GM13976 (cell line): ENCODE data around the gene MYO7B.
"Not testable (repeated sequence)": the region's sequence is repeated elsewhere in the genome, so short reads cannot be mapped to it uniquely, and the experiment has no call there.

Experiments used
- DNase-seq: peaks from one replicate; pipeline ENCODE4 v3.0.0; 2012; ENCODE audit warnings: low spot score
- CTCF ChIP-seq: IDR thresholded peaks from 2 replicates; pipeline ENCODE4 v1.5.1; 2012; ENCODE audit warnings: borderline replicate concordance, mild to moderate bottlenecking; ENCODE audit not compliant: insufficient read depth; ENCODE audit errors: extremely low read depth, missing control alignments, control extremely low read depth
- in situ Hi-C: fragments of 300-500 bp; cut with MboI; formaldehyde crosslinking; loops from one replicate; pipeline ENCODE4 v1.12.0; 2022; ENCODE audit warnings: low sequenced_read_pairs, mixed read lengths, inconsistent platforms; ENCODE audit not compliant: unreplicated experiment

The MYO7B gene

GRCh38 chr2:127536707-127537541 is 1.4 kb downstream of the MYO7B start:
- in situ Hi-C loops = no loop called here
- DNase-seq = no peak
- TF ChIP-seq CTCF = no peak

- in situ Hi-C loops = no loop called here
- DNase-seq = no peak
- no peak for TF ChIP-seq CTCF
Observed at GRCh38 chr2:127537644-127538043, 2.2 kb downstream of the MYO7B start.

- TF ChIP-seq CTCF = no peak
- no peak for DNase-seq
- in situ Hi-C loops = no loop called here
Observed at GRCh38 chr2:127541809-127542208, 6.3 kb downstream of the MYO7B start.

GRCh38 chr2:127542231-127542630 is 6.7 kb downstream of the MYO7B start:
- DNase-seq = no peak
- in situ Hi-C loops = no loop called here
- TF ChIP-seq CTCF = no peak

GRCh38 chr2:127543013-127543501 is 7.6 kb downstream of the MYO7B start:
- in situ Hi-C loops, DNase-seq: not testable (repeated sequence)

GRCh38 chr2:127545189-127545588 is 9.7 kb downstream of the MYO7B start:
- TF ChIP-seq CTCF = no peak
- DNase-seq = no peak
- in situ Hi-C loops = no loop called here

GRCh38 chr2:127545796-127546195 is 10.3 kb downstream of the MYO7B start:
- in situ Hi-C loops = no loop called here
- no peak for DNase-seq
- no peak for TF ChIP-seq CTCF
